ENCODE results near the gene IGFBP7. TPM values are rescaled to one million over a fixed set of nuclear protein-coding genes. Genes with fewer than 3 reads are reported as not detected.

IGFBP7 gene
- total RNA-seq, 2 experiments from 2014 or later, result not detected

DNA sequence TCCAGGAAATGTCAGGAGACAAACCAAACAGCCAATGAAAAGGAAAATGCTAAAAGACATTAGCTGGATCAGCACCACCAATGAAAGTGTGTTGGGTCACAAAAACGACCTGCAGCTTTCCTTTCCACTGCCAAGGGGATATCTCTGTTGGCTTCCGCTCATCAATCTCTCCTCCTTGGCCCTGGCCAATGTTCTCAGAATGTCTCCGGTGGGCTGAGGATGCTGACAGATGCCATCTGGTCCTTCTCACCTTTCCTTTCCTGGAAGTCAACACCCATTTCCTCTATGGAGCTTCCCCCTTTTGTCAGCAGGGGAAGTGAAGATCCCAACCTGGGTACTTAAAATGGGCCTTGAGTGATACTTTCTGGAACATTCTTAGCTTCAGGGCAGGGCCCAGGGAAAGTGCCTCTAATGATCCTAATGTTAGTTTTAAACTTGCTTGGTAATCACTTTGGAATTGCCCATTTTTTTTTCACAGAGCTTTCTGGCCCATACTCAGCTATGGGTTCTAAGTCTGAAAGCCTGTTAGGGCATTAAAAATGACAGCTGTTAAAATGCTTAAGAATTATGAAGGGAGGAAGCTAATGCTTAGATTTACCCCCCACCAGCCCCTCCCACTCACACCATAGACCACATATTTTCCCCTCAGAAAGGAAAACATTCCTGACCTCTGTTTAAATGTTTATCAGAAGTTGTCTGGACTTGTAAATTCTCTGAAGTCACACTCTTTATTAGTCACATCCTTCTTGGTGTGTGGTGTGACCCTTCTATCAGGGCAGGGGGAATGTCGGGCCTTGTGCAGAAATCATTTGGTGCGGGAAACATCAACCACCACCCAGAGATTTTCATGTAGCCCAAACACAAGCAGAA is 29.2 kb downstream of the IGFBP7 start:
- TF ChIP-seq EZH2phosphoT487 (IDR thresholded peaks at IDR 0.05; ENCODE audit: borderline replicate concordance, low read depth, low read length), result no peak
- TF ChIP-seq, protein P1, sequence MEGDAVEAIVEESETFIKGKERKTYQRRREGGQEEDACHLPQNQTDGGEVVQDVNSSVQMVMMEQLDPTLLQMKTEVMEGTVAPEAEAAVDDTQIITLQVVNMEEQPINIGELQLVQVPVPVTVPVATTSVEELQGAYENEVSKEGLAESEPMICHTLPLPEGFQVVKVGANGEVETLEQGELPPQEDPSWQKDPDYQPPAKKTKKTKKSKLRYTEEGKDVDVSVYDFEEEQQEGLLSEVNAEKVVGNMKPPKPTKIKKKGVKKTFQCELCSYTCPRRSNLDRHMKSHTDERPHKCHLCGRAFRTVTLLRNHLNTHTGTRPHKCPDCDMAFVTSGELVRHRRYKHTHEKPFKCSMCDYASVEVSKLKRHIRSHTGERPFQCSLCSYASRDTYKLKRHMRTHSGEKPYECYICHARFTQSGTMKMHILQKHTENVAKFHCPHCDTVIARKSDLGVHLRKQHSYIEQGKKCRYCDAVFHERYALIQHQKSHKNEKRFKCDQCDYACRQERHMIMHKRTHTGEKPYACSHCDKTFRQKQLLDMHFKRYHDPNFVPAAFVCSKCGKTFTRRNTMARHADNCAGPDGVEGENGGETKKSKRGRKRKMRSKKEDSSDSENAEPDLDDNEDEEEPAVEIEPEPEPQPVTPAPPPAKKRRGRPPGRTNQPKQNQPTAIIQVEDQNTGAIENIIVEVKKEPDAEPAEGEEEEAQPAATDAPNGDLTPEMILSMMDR (conservative IDR thresholded peaks at IDR 0.05; ENCODE audit: low read length), result no peak

DNA sequence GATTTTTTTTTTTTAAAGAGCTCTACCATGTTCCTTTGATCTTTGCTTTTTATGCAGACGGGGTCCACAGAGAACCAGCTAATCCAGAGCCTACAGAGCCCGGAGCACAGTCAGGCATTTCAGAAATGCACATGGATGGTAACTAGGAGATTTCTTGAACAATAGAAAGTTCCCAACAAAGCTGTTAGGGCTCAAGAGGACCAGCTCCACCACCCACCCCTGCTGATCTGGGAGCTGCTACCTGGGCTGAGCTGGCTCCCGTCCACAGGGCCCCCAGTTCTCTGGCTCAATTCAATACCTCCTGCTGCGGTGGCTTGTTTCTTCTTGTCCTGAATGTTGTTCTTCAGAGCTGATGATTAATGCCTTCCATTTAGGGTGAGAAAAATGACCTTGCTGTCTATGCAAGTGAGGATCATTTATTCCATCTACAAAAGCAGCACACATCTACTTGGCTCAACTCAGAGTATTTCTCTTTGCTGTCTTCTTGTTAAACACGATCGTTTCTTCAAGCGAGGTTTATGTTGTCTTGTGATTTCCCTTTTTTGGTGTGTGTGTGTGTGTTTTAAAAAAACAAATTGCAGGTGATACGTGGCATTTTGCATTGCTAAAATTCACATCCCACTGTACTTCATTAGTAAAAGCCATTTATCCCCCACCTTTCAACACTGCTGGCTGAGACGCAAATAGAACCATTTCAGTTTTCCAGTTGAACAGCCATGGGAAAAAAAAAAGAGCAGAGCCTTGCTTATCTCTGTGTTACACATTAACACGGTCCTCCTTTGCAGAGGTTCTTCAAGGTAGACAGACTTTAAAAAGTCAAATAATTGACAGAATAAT is 31.3 kb downstream of the IGFBP7 start:
- Histone ChIP-seq H2AFZ (ENCODE audit: low read length) (no peak overlapping the region), H3K4me1 (ENCODE audit: insufficient read depth, low read length, poor library complexity, severe bottlenecking) (no peaks in the 10 kb centered on the region), H3K79me2 (ENCODE audit: insufficient read depth, low read depth, low read length) (no peaks in the 10 kb centered on the region), H3K4me2 (ENCODE audit: low read length) (no peak overlapping the region), H3K9me3 (ENCODE audit: low read length) (no peaks in the 10 kb centered on the region), H3K9me2 (ENCODE audit: insufficient read depth, low read length) (no peaks in the 10 kb centered on the region), H3K27ac (ENCODE audit: low read depth, low read length, poor library complexity, severe bottlenecking) (no peak overlapping the region), H3K36me3 (ENCODE audit: insufficient read depth, low read length) (no peaks in the 10 kb centered on the region), H3K4me3 (ENCODE audit: low read depth, low read length, poor library complexity, severe bottlenecking) (no peak overlapping the region), H4K20me1 (ENCODE audit: insufficient read depth, low read length) (no peaks in the 10 kb centered on the region)
- intact Hi-C loops (cut with micrococcal nuclease; ENCODE audit: unreplicated experiment), result no loop called here
- no TSS peak for BruUV-seq (replicated peaks)
- DNase-seq (ENCODE audit: low spot score), result no peak
- ChIA-PET CTCF (ENCODE audit: unreplicated experiment) (no interaction called here), POLR2A (no interaction called here)
- TF ChIP-seq, protein P1 (conservative IDR thresholded peaks at IDR 0.05; ENCODE audit: low read length), result no peak
- TF ChIP-seq EZH2phosphoT487 (IDR thresholded peaks at IDR 0.05; ENCODE audit: borderline replicate concordance, low read depth, low read length), result no peak

More for the DNA sequence above, 29.2 kb downstream of the IGFBP7 start:
- Histone ChIP-seq H3K79me2 (ENCODE audit: insufficient read depth, low read depth, low read length) (no peaks in the 10 kb centered on the region), H3K36me3 (ENCODE audit: insufficient read depth, low read length) (no peaks in the 10 kb centered on the region), H3K4me3 (ENCODE audit: low read depth, low read length, poor library complexity, severe bottlenecking) (no peak overlapping the region), H3K9me3 (ENCODE audit: low read length) (no peaks in the 10 kb centered on the region), H2AFZ (ENCODE audit: low read length) (no peak overlapping the region), H3K27ac (ENCODE audit: low read depth, low read length, poor library complexity, severe bottlenecking) (no peak overlapping the region), H3K4me2 (ENCODE audit: low read length) (no peak overlapping the region), H4K20me1 (ENCODE audit: insufficient read depth, low read length) (no peaks in the 10 kb centered on the region), H3K4me1 (ENCODE audit: insufficient read depth, low read length, poor library complexity, severe bottlenecking) (no peaks in the 10 kb centered on the region), H3K9me2 (ENCODE audit: insufficient read depth, low read length) (no peaks in the 10 kb centered on the region)
- ChIA-PET CTCF (ENCODE audit: unreplicated experiment) (no interaction called here), POLR2A (no interaction called here)
- intact Hi-C loops (cut with micrococcal nuclease; ENCODE audit: unreplicated experiment), result no loop called here
- no peak for DNase-seq (ENCODE audit: low spot score)
- BruUV-seq (replicated peaks), result no TSS peak
